HepG2 (cell line): Measurements from ENCODE around the gene AFG1L. TPM values are rescaled to one million over a fixed set of nuclear protein-coding genes. Genes with fewer than 3 reads are reported as not detected.
A peak's percentile ranks its signal among the peaks of the same experiment; 100 is the strongest.

Experiments
- ATAC-seq: fragments of 200-7000 bp; cut with Tn5 transposase; 3 replicates; pipeline ENCODE4 v1.9.1; 2020; ENCODE audit warnings: mild to moderate bottlenecking, moderate library complexity
- BruUV-seq: library from RNA; stranded (reverse); fragments of 400-500 nt; replicated peaks from 2 replicates; lab custom pipeline; 2021; lab: Mats Ljungman, UMichigan
- CTCF ChIA-PET: fragments of 300-600 bp; formaldehyde crosslinking; extraction: SDS; loops from one replicate; lab custom pipeline; 2021; ENCODE audit warnings: low total read pairs, inconsistent platforms, low intra/inter-chr PET ratio; lab: Yijun Ruan, JAX
- POLR2A ChIA-PET: fragments of 350-600 bp; sonication (Branson Sonifier 250); formaldehyde crosslinking; loops from one replicate; lab custom pipeline; 2020; ENCODE audit warnings: antibody characterized with exemption, inconsistent platforms; lab: Yijun Ruan, JAX
- DNase-seq: peaks from one replicate; pipeline ENCODE4 v3.0.0-alpha.2; 2015; ENCODE audit warnings: low spot score
- FAIRE-seq: peaks from 3 replicates; lab custom pipeline; 2011; peaks lifted over from hg19 to GRCh38; lab: Jason Lieb, UNC
- H2AFZ ChIP-seq: one replicate; pipeline ENCODE4 v1.6.1; 2011; ENCODE audit warnings: low read length, inconsistent platforms
- H3K27ac ChIP-seq: fragments of 300-600 bp; 3 replicates; pipeline ENCODE4 v1.8.0; 2011; ENCODE audit warnings: mixed run types, mild to moderate bottlenecking, mixed read lengths, low read length, inconsistent platforms; ENCODE audit not compliant: insufficient read depth; ENCODE audit errors: extremely low read length
- H3K27me3 ChIP-seq, 2 experiments: fragments of 200-600 bp in 1 of 2; 2 replicates in 1 of 2; 3 replicates in 1 of 2; pipeline versions ENCODE4 v1.6.0 to v1.8.0; 2011; ENCODE audit warnings: low read length in 2 of 2, mild to moderate bottlenecking in 2 of 2, moderate library complexity in 2 of 2, inconsistent platforms in 1 of 2; ENCODE audit not compliant: insufficient read depth in 2 of 2, control insufficient read depth in 1 of 2
- H3K36me3 ChIP-seq, 2 experiments: fragments of 200-600 bp in 1 of 2; replicated peaks in 1 of 2; 2 replicates in 1 of 2; 3 replicates in 1 of 2; pipeline versions ENCODE4 v1.5.1 to v1.8.0; 2011; ENCODE audit warnings: low read length in 2 of 2, inconsistent platforms in 1 of 2; ENCODE audit not compliant: insufficient read depth in 2 of 2, control insufficient read depth in 1 of 2
- H3K4me1 ChIP-seq: 2 replicates; pipeline ENCODE4 v1.5.1; 2012; ENCODE audit warnings: low read length, inconsistent platforms; ENCODE audit not compliant: insufficient read depth
- H3K4me2 ChIP-seq: 2 replicates; pipeline ENCODE4 v1.6.0; 2011; ENCODE audit warnings: low read depth, low read length, inconsistent platforms
- H3K4me3 ChIP-seq, 3 experiments: fragments of 200-600 bp in 1 of 3; sonication (generic), shearing (Covaris generic) in 1 of 3; replicated peaks in 1 of 3; 2 replicates each; pipeline ENCODE4 v1.5.1; 2011 to 2016; ENCODE audit warnings: low read length in 3 of 3, inconsistent platforms in 2 of 3, low read depth in 2 of 3, mild to moderate bottlenecking in 2 of 3, control low read depth in 1 of 3, mixed read lengths in 1 of 3; ENCODE audit not compliant: insufficient read depth in 1 of 3
- H3K79me2 ChIP-seq: one replicate; pipeline ENCODE4 v1.6.1; 2011; ENCODE audit warnings: low read length, inconsistent platforms; ENCODE audit not compliant: insufficient read depth
- H3K9ac ChIP-seq: 2 replicates; pipeline ENCODE4 v1.6.0; 2011; ENCODE audit warnings: mild to moderate bottlenecking, low read depth, low read length, inconsistent platforms; ENCODE audit not compliant: insufficient read depth
- H3K9me3 ChIP-seq: 2 replicates; pipeline ENCODE4 v1.5.1; 2012; ENCODE audit warnings: mild to moderate bottlenecking, low read length
- H4K20me1 ChIP-seq: 2 replicates; pipeline ENCODE4 v1.6.0; 2011; ENCODE audit warnings: inconsistent platforms, mild to moderate bottlenecking, low read length, moderate library complexity; ENCODE audit not compliant: insufficient read depth
- ATM ChIP-seq: fragments of 450-650 bp; IDR thresholded peaks from 2 replicates; pipeline ENCODE4 v1.7.1; 2017; ENCODE audit warnings: mild to moderate bottlenecking, borderline replicate concordance
- DNMT1 ChIP-seq: sonication (generic); formaldehyde crosslinking; IDR thresholded peaks from 2 replicates; pipeline ENCODE4 v1.5.1; 2020; ENCODE audit warnings: mild to moderate bottlenecking, missing genetic modification reagents
- DNMT3B ChIP-seq: conservative IDR thresholded peaks from 2 replicates; pipeline ENCODE4 v1.6.1; 2016; ENCODE audit warnings: missing biosample characterization, control low read depth
- FOXA3 ChIP-seq: IDR thresholded peaks from 2 replicates; pipeline ENCODE4 v1.6.1; 2016; ENCODE audit warnings: missing genetic modification reagents, missing compliant biosample characterization
- GABPA ChIP-seq, 2 experiments: IDR thresholded peaks; 2 replicates each; pipeline ENCODE4 v1.6.1; 2011 to 2016; ENCODE audit warnings: low read depth in 2 of 2, low read length in 1 of 2, missing biosample characterization in 1 of 2, missing genetic modification characterization in 1 of 2
- KDM2A ChIP-seq: sonication (generic); formaldehyde crosslinking; IDR thresholded peaks from 2 replicates; pipeline ENCODE4 v1.4.0; 2020; ENCODE audit warnings: low read depth, missing genetic modification reagents, borderline replicate concordance
- NR2F2 ChIP-seq: IDR thresholded peaks from 2 replicates; pipeline ENCODE4 v1.6.1; 2012; ENCODE audit warnings: low read depth, inconsistent platforms, borderline replicate concordance
- POLR2AphosphoS5 ChIP-seq: IDR thresholded peaks from 2 replicates; pipeline ENCODE4 v1.6.1; 2012; ENCODE audit warnings: low read depth, low read length
- RNF219 ChIP-seq: sonication (generic); formaldehyde crosslinking; IDR thresholded peaks from 2 replicates; pipeline ENCODE4 v1.5.0; 2020; ENCODE audit warnings: mild to moderate bottlenecking, missing genetic modification reagents
- SAFB2 ChIP-seq: sonication (generic); formaldehyde crosslinking; IDR thresholded peaks from 2 replicates; pipeline ENCODE4 v1.5.1; 2020; ENCODE audit warnings: missing genetic modification reagents, low read depth, mild to moderate bottlenecking, borderline replicate concordance
- ZBTB14 ChIP-seq: sonication (generic); formaldehyde crosslinking; IDR thresholded peaks from 2 replicates; pipeline ENCODE4 v1.4.0; 2020; ENCODE audit warnings: missing genetic modification reagents
- ZBTB33 ChIP-seq: sonication (generic); formaldehyde crosslinking; IDR thresholded peaks from 2 replicates; pipeline ENCODE4 v1.4.0; 2020; ENCODE audit warnings: missing genetic modification reagents
- ZNF20 ChIP-seq: sonication (generic); formaldehyde crosslinking; IDR thresholded peaks from 2 replicates; pipeline ENCODE4 v1.4.0; 2020; ENCODE audit warnings: mild to moderate bottlenecking, moderate library complexity, missing genetic modification reagents
- ZNF33A ChIP-seq: sonication (generic); formaldehyde crosslinking; IDR thresholded peaks from 2 replicates; pipeline ENCODE4 v1.5.1; 2020; ENCODE audit warnings: missing genetic modification reagents, mild to moderate bottlenecking, moderate library complexity, borderline replicate concordance
- ZNF501 ChIP-seq: sonication (generic); formaldehyde crosslinking; IDR thresholded peaks from 2 replicates; pipeline ENCODE4 v1.5.1; 2020; ENCODE audit warnings: mild to moderate bottlenecking, moderate library complexity, missing genetic modification reagents
- ZNF577 ChIP-seq: sonication (generic); formaldehyde crosslinking; IDR thresholded peaks from 2 replicates; pipeline ENCODE4 v1.4.0; 2020; ENCODE audit warnings: mild to moderate bottlenecking, low read depth, missing genetic modification reagents, borderline replicate concordance
- WGBS: methylation state at CpG from one replicate; pipeline ENCODE4 v1.1.6; 2017; ENCODE audit warnings: low lambda C conversion rate; 5-methylcytosine and 5-hydroxymethylcytosine counted together
- in situ Hi-C: cut with HindIII; loops from 2 replicates; pipeline ENCODE4 v1.10.0; 2017; ENCODE audit warnings: low pct_unique_long_range_greater_than_20kb; ENCODE audit not compliant: extremely low pct_ligation_motif_present
- intact Hi-C: fragments of 100-400 bp; cut with micrococcal nuclease; formaldehyde crosslinking; loops from one replicate; pipeline ENCODE4 v1.10.0; 2022; ENCODE audit not compliant: unreplicated experiment
- polyA plus RNA-seq, 8 experiments: library from polyadenylated mRNA; depleted of rRNA in 3 of 8; stranded (reverse) in 7 of 8; unstranded in 1 of 8; fragments of >200 nt; fragmentation: Illumina TruSeq in 4 of 8; extraction: Trizol in 4 of 8; gene quantifications; 2 replicates each; pipeline versions ENCODE4 v1.2.1 to v1.2.3, GENCODE V29; 2011 to 2016; ENCODE audit warnings: low read depth in 4 of 8, missing spikeins in 1 of 8, mixed read lengths in 1 of 8; ENCODE audit not compliant: insufficient read depth in 1 of 8
- total RNA-seq, 5 experiments: library from RNA; depleted of rRNA; stranded (reverse); fragments of >200 nt; fragmentation: Illumina TruSeq; extraction: Trizol; gene quantifications; 2 replicates each; pipeline ENCODE4 v1.2.3, GENCODE V29; 2016; ENCODE audit warnings: low read depth in 1 of 5

AFG1L gene
- total and polyA plus RNA-seq, 2 of the 13 experiments (the other 11 are each of a cell fraction or from before 2014, with no cell fraction given): 3.1 to 14.0 TPM

- TF ChIP-seq RNF219 (CRISPR knock-in tag): no peak
- no peak for TF ChIP-seq ATM
- no peak for TF ChIP-seq POLR2AphosphoS5
- TF ChIP-seq FOXA3 (CRISPR knock-in tag): no peak
- no peak for TF ChIP-seq ZNF20 (CRISPR knock-in tag)
- peak; percentile 33; the same call in 1 of the 2 replicates for TF ChIP-seq ZBTB14 (CRISPR knock-in tag)
Measured at GRCh38 chr6:108561742-108562502, 267.1 kb downstream of the AFG1L start (continued).

GRCh38 chr6:108562503-108562993 is 267.7 kb downstream of the AFG1L start:
- Histone ChIP-seq H3K27ac (peak overlapping the region; percentile 59), H3K4me3 (peak overlapping the region; percentile 81 to 99 (median 90)), H3K9ac (peak overlapping the region; percentile 79), H3K79me2 (peaks cover 61% of the 10 kb centered on the region), H3K27me3 (no peaks in the 10 kb centered on the region; a peak in 1 of 5 replicates), H3K36me3 (peaks cover 2 to 20% of the 10 kb centered on the region in 2 experiments; a peak in 3 of 5 replicates), H3K9me3 (no peaks in the 10 kb centered on the region), H3K4me1 (peaks cover 51% of the 10 kb centered on the region), H3K4me2 (peak overlapping the region; percentile 94), H2AFZ (no peak overlapping the region), H4K20me1 (peaks cover 46% of the 10 kb centered on the region)
- BruUV-seq: no TSS peak
- in situ Hi-C loops (loop anchor here (5.0 kb wide), 1 partner anchor 220 kb away; no protein-coding TSS in a partner anchor), intact Hi-C loops (loop anchor here (2.0 to 10.0 kb wide), 2 partner anchors 152 to 220 kb away; no protein-coding TSS in a partner anchor)
- peak; percentile 11 for ATAC-seq
- peak; percentile 80 for DNase-seq
- FAIRE-seq: peak; percentile 87
- POLR2A ChIA-PET: interaction anchor here (0.8 to 1.7 kb wide), 4 partner anchors 11 to 532 kb away, joined by 3 to 8 read pairs (median 4); partner anchors contain the start of genes CEP57L1 and SESN1
- CTCF ChIA-PET: no interaction called here
- under 1% methylated on average over 4 of the region's 17 CpGs for WGBS
- TF ChIP-seq ZBTB33 (CRISPR knock-in tag): no peak
- TF ChIP-seq NR2F2: no peak; the same call in 1 of the 2 replicates
- no peak for TF ChIP-seq ZNF33A (CRISPR knock-in tag)
- TF ChIP-seq KDM2A (CRISPR knock-in tag): peak; percentile 52
- TF ChIP-seq DNMT1 (CRISPR knock-in tag): no peak
- peak; percentile 77 for TF ChIP-seq ZNF501 (CRISPR knock-in tag)
- no peak for TF ChIP-seq ZNF577 (CRISPR knock-in tag)
- TF ChIP-seq SAFB2 (CRISPR knock-in tag): 0 out of 2 replicates have a peak, but pooled peaks have one; percentile 32
- no peak for TF ChIP-seq GABPA (IDR thresholded peaks at IDR 0.05; ENCODE audit: low read depth, low read length)
- TF ChIP-seq GABPA (CRISPR knock-in tag; IDR thresholded peaks at IDR 0.05; ENCODE audit: low read depth): no peak
- TF ChIP-seq DNMT3B (CRISPR knock-in tag): no peak
